Common myeloid progenitor, CD34-positive (primary cell): Measurements from ENCODE around the gene KIF17.
A peak's percentile ranks its signal among the peaks of the same experiment; 100 is the strongest.

ENCODE experiments used
- CTCF ChIA-PET: fragments of 350-600 bp; sonication (Branson Sonifier 250); formaldehyde crosslinking; loops from one replicate; lab custom pipeline; 2021; ENCODE audit warnings: antibody characterized with exemption; lab: Charles Lee
- POLR2A ChIA-PET: fragments of 350-600 bp; sonication (Branson Sonifier 250); formaldehyde crosslinking; loops from one replicate; lab custom pipeline; 2021; ENCODE audit warnings: antibody characterized with exemption; lab: Charles Lee
- DNase-seq, 3 donors: peaks; one replicate each; pipeline versions ENCODE4 v3.0.0 to v3.0.0-alpha.2; 2013
- H3K27ac ChIP-seq, 2 experiments: 1 replicate in 1 of 2; 2 replicates in 1 of 2; pipeline ENCODE4 v1.7.0; 2013; ENCODE audit warnings: inconsistent platforms in 2 of 2, low read length in 2 of 2, mild to moderate bottlenecking in 2 of 2, low read depth in 1 of 2, moderate library complexity in 1 of 2; ENCODE audit not compliant: severe bottlenecking in 2 of 2, insufficient read depth in 1 of 2, poor library complexity in 1 of 2
- H3K27me3 ChIP-seq, 5 experiments: replicated peaks in 2 of 5; 1 replicate in 3 of 5; 2 replicates in 2 of 5; pipeline versions ENCODE4 v1.6.1 to v1.7.0; 2013; ENCODE audit warnings: low read length in 4 of 5, mild to moderate bottlenecking in 2 of 5, moderate library complexity in 2 of 5, inconsistent platforms in 1 of 5; ENCODE audit not compliant: insufficient read depth in 5 of 5, control insufficient read depth in 4 of 5
- H3K36me3 ChIP-seq, 4 experiments: 1 replicate in 2 of 4; 2 replicates in 2 of 4; pipeline versions ENCODE4 v1.6.1 to v1.7.0; 2013; ENCODE audit warnings: low read length in 3 of 4, control low read depth in 1 of 4, mild to moderate bottlenecking in 1 of 4; ENCODE audit not compliant: control insufficient read depth in 4 of 4, insufficient read depth in 4 of 4
- H3K4me1 ChIP-seq, 4 experiments: 1 replicate in 3 of 4; 2 replicates in 1 of 4; pipeline versions ENCODE4 v1.6.1 to v1.7.1; 2013; ENCODE audit warnings: low read length in 3 of 4, mild to moderate bottlenecking in 3 of 4, control low read depth in 1 of 4, inconsistent platforms in 1 of 4, moderate library complexity in 1 of 4; ENCODE audit not compliant: control insufficient read depth in 4 of 4, insufficient read depth in 4 of 4; ENCODE audit errors: control extremely low read depth in 1 of 4
- H3K4me3 ChIP-seq, 7 experiments: 1 replicate in 4 of 7; 2 replicates in 3 of 7; pipeline versions ENCODE4 v1.5.1 to v1.7.0; 2013; ENCODE audit warnings: mild to moderate bottlenecking in 7 of 7, low read length in 6 of 7, moderate library complexity in 6 of 7, inconsistent platforms in 2 of 7, low read depth in 2 of 7, control low read depth in 1 of 7; ENCODE audit not compliant: insufficient read depth in 4 of 7, control insufficient read depth in 1 of 7; ENCODE audit errors: extremely low read depth in 1 of 7
- H3K9me3 ChIP-seq, 5 experiments: 1 replicate in 4 of 5; 2 replicates in 1 of 5; pipeline versions ENCODE4 v1.6.1 to v1.7.1; 2013; ENCODE audit warnings: low read length in 4 of 5, mild to moderate bottlenecking in 2 of 5, inconsistent platforms in 1 of 5, low read depth in 1 of 5, moderate library complexity in 1 of 5; ENCODE audit not compliant: control insufficient read depth in 4 of 5, insufficient read depth in 2 of 5; ENCODE audit errors: control extremely low read depth in 1 of 5
- WGBS: methylation state at CpG from one replicate; pipeline ENCODE4 v1.1.5; 2013; ENCODE audit not compliant: insufficient coverage; 5-methylcytosine and 5-hydroxymethylcytosine counted together

KIF17 gene

GRCh38 chr1:20742671-20743070, 24.9 kb upstream of the KIF17 start:
- no peak overlapping the region for H3K4me3 ChIP-seq
- H3K27ac ChIP-seq, result no peak overlapping the region
- no peak for DNase-seq
- no peaks in the 10 kb centered on the region for H3K4me1 ChIP-seq
- no peaks in the 10 kb centered on the region for H3K27me3 ChIP-seq
- CTCF ChIA-PET, result interaction anchor here (0.6 kb wide), 1 partner anchor 958 kb away, joined by 3 read pairs; no protein-coding TSS in a partner anchor
- H3K9me3 ChIP-seq, result no peaks in the 10 kb centered on the region
- POLR2A ChIA-PET, result no interaction called here
- peaks cover 50 to 87% (median 63%) of the 10 kb centered on the region in 4 experiments for H3K36me3 ChIP-seq

GRCh38 chr1:20740781-20741180, 23.0 kb upstream of the KIF17 start:
- DNase-seq, result no peak
- no peaks in the 10 kb centered on the region for H3K9me3 ChIP-seq
- H3K27ac ChIP-seq, result no peak overlapping the region
- POLR2A ChIA-PET, result no interaction called here
- CTCF ChIA-PET, result no interaction called here
- no CpG with 5 or more reads among the region's 2 CpGs for WGBS
- H3K4me1 ChIP-seq, result no peaks in the 10 kb centered on the region
- no peaks in the 10 kb centered on the region for H3K27me3 ChIP-seq
- no peak overlapping the region for H3K4me3 ChIP-seq
- peaks cover 36 to 71% (median 52%) of the 10 kb centered on the region in 4 experiments for H3K36me3 ChIP-seq

- peaks cover 23 to 56% (median 40%) of the 10 kb centered on the region in 4 experiments for H3K36me3 ChIP-seq
- 100% methylated on average over 2 of the region's 2 CpGs for WGBS
- no peaks in the 10 kb centered on the region for H3K27me3 ChIP-seq
- H3K9me3 ChIP-seq, result no peaks in the 10 kb centered on the region
- no peak overlapping the region for H3K4me3 ChIP-seq
- H3K4me1 ChIP-seq, result no peaks in the 10 kb centered on the region
- H3K27ac ChIP-seq, result no peak overlapping the region
- no peak for DNase-seq
- ChIA-PET POLR2A (no interaction called here), CTCF (interaction anchor here (1.1 kb wide), 1 partner anchor 53 kb away, joined by 3 read pairs; no protein-coding TSS in a partner anchor)
Measured at GRCh38 chr1:20739225-20739624, 21.4 kb upstream of the KIF17 start.

GRCh38 chr1:20735581-20736111, 17.8 kb upstream of the KIF17 start:
- Histone ChIP-seq H3K4me3 (no peak overlapping the region), H3K4me1 (peaks cover 2 to 27% (median 20%) of the 10 kb centered on the region in 4 experiments), H3K36me3 (peaks cover 11 to 31% (median 21%) of the 10 kb centered on the region in 4 experiments), H3K27ac (no peak overlapping the region), H3K9me3 (no peaks in the 10 kb centered on the region), H3K27me3 (peaks cover 0 to 20% (median 8%) of the 10 kb centered on the region in 5 experiments)
- DNase-seq, result peak in 1 of 3 donors; percentile 40
- CTCF ChIA-PET, result interaction anchor here (0.7 kb wide), 1 partner anchor 37 kb away, joined by 3 read pairs; no protein-coding TSS in a partner anchor
- WGBS, result 98% methylated on average over 6 of the region's 7 CpGs
- POLR2A ChIA-PET, result no interaction called here

GRCh38 chr1:20733360-20733975, 15.7 kb upstream of the KIF17 start:
- Histone ChIP-seq H3K4me3 (peak overlapping the region in 5 of 7 experiments; percentile 9 to 79 (median 62)), H3K27ac (no peak overlapping the region), H3K27me3 (peaks cover 0 to 41% (median 24%) of the 10 kb centered on the region in 5 experiments), H3K9me3 (no peaks in the 10 kb centered on the region), H3K36me3 (peaks cover 2 to 12% (median 10%) of the 10 kb centered on the region in 4 experiments), H3K4me1 (peaks cover 2 to 32% (median 22%) of the 10 kb centered on the region in 4 experiments)
- POLR2A ChIA-PET, result no interaction called here
- WGBS, result 34% methylated on average over 7 of the region's 7 CpGs
- DNase-seq, result peak in 1 of 3 donors; percentile 16
- CTCF ChIA-PET, result interaction anchor here (0.6 to 2.5 kb wide), 4 partner anchors 10 to 176 kb away, joined by 3 to 18 read pairs (median 4); no protein-coding TSS in a partner anchor

GRCh38 chr1:20732588-20733359, 15.0 kb upstream of the KIF17 start, which contains the start of gene SH2D5:
Gene SH2D5, minus strand, starts transcription at chr1:20732703. Its CDS starts 4,659 bp downstream, at chr1:20728044.
- ChIA-PET POLR2A (no interaction called here), CTCF (interaction anchor here (0.7 to 2.5 kb wide), 3 partner anchors 9 to 36 kb away, joined by 3 to 18 read pairs (median 5); no protein-coding TSS in a partner anchor)
- Histone ChIP-seq H3K36me3 (peaks cover 0 to 6% (median 4%) of the 10 kb centered on the region in 4 experiments), H3K4me1 (peaks cover 2 to 32% (median 22%) of the 10 kb centered on the region in 4 experiments), H3K9me3 (no peaks in the 10 kb centered on the region), H3K4me3 (peak within 1 kb of the TSS; percentile 27 to 79 (median 62)), H3K27ac (no peak within 1 kb of the TSS), H3K27me3 (peaks cover 0 to 42% (median 24%) of the 10 kb centered on the region in 5 experiments)
- under 1% methylated on average over 30 of the region's 38 CpGs for whole genome bisulfite sequencing
- DNase-seq, result peak; percentile 91 to 95 (median 95)
